GF-D8 (cell line): ENCODE measurements around the gene ADRA1B.

Experiments
- DNase-seq: peaks from one replicate; lab custom pipeline; 2025; lab: John Stamatoyannopoulos, UW

The ADRA1B gene

GRCh38 chr5:160020964-160021363 is 104.7 kb downstream of the ADRA1B start:
- no peak for DNase-seq

GRCh38 chr5:160021831-160022446 is 105.7 kb downstream of the ADRA1B start:
- peak; percentile 26 for DNase-seq
